Liver (tissue), 3 donors: ENCODE results near the gene AGAP9.
"Not testable (repeated sequence)": the region's sequence is repeated elsewhere in the genome, so short reads cannot be mapped to it uniquely, and the experiment has no call there.

Source experiments
- ATF3 ChIP-seq: IDR thresholded peaks from 2 replicates; pipeline ENCODE4 v1.6.1; 2016; ENCODE audit warnings: antibody characterized with exemption
- EGR1 ChIP-seq, 2 donors: IDR thresholded peaks; 2 replicates each; pipeline ENCODE4 v1.6.1; 2016 to 2018; ENCODE audit warnings: antibody characterized with exemption in 2 of 2, low read depth in 2 of 2
- GABPA ChIP-seq, 2 donors: IDR thresholded peaks in 1 of 2; conservative IDR thresholded peaks in 1 of 2; 2 replicates each; pipeline ENCODE4 v1.6.1; 2016; ENCODE audit warnings: antibody characterized with exemption in 2 of 2, mild to moderate bottlenecking in 1 of 2, moderate library complexity in 1 of 2
- HNF4G ChIP-seq: IDR thresholded peaks from 2 replicates; pipeline ENCODE4 v1.6.1; 2016; ENCODE audit warnings: antibody characterized with exemption
- JUND ChIP-seq, 2 donors: IDR thresholded peaks; 2 replicates each; pipeline ENCODE4 v1.6.1; 2016; ENCODE audit warnings: antibody characterized with exemption in 2 of 2
- RAD21 ChIP-seq, 2 donors: IDR thresholded peaks; 2 replicates each; pipeline ENCODE4 v1.6.1; 2016; ENCODE audit warnings: antibody characterized with exemption in 2 of 2, mild to moderate bottlenecking in 2 of 2
- REST ChIP-seq: IDR thresholded peaks from 2 replicates; pipeline ENCODE4 v1.6.1; 2016; ENCODE audit warnings: antibody characterized with exemption, mild to moderate bottlenecking
- SP1 ChIP-seq: IDR thresholded peaks from 2 replicates; pipeline ENCODE4 v1.6.1; 2018; ENCODE audit warnings: antibody characterized with exemption, mild to moderate bottlenecking
- TAF1 ChIP-seq: conservative IDR thresholded peaks from 2 replicates; pipeline ENCODE4 v1.6.1; 2016; ENCODE audit warnings: antibody characterized with exemption, mild to moderate bottlenecking
- YY1 ChIP-seq: IDR thresholded peaks from 2 replicates; pipeline ENCODE4 v1.6.1; 2016; ENCODE audit warnings: antibody characterized with exemption, mild to moderate bottlenecking
- TF ChIP-seq, protein P1 (sequence below): fragments of 150-350 bp; IDR thresholded peaks from 2 replicates; pipeline ENCODE4 v1.5.1; 2017; ENCODE audit warnings: improper control_type of control experiment, low read depth, low read length; ENCODE audit not compliant: missing input control
- TF ChIP-seq, protein P2 (sequence below): IDR thresholded peaks from 2 replicates; pipeline ENCODE4 v1.6.1; 2016; ENCODE audit warnings: antibody characterized with exemption
- donor health status: healthy.
- donor health status: healthy.

GRCh38 chr10:47455350-47456078, 67.9 kb downstream of the AGAP9 start:
- not testable (repeated sequence) for TF ChIP-seq ATF3; YY1; SP1; EGR1 (IDR thresholded peaks at IDR 0.05; ENCODE audit: low read depth in 2 of 2); RAD21 (IDR thresholded peaks at IDR 0.05); TAF1; HNF4G; REST; JUND (IDR thresholded peaks at IDR 0.05); GABPA (IDR thresholded peaks at IDR 0.05 in 1 of 2, conservative IDR thresholded peaks at IDR 0.05 in 1 of 2)
- TF ChIP-seq, protein P1, sequence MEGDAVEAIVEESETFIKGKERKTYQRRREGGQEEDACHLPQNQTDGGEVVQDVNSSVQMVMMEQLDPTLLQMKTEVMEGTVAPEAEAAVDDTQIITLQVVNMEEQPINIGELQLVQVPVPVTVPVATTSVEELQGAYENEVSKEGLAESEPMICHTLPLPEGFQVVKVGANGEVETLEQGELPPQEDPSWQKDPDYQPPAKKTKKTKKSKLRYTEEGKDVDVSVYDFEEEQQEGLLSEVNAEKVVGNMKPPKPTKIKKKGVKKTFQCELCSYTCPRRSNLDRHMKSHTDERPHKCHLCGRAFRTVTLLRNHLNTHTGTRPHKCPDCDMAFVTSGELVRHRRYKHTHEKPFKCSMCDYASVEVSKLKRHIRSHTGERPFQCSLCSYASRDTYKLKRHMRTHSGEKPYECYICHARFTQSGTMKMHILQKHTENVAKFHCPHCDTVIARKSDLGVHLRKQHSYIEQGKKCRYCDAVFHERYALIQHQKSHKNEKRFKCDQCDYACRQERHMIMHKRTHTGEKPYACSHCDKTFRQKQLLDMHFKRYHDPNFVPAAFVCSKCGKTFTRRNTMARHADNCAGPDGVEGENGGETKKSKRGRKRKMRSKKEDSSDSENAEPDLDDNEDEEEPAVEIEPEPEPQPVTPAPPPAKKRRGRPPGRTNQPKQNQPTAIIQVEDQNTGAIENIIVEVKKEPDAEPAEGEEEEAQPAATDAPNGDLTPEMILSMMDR, result not testable (repeated sequence)
- TF ChIP-seq, protein P2, sequence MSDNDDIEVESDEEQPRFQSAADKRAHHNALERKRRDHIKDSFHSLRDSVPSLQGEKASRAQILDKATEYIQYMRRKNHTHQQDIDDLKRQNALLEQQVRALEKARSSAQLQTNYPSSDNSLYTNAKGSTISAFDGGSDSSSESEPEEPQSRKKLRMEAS, result not testable (repeated sequence)
